Tongue (tissue), 3 donors: ENCODE data around the gene APMAP. TPM values are rescaled to one million over a fixed set of nuclear protein-coding genes. Genes with fewer than 3 reads are reported as not detected.
"Not testable (repeated sequence)": the region's sequence is repeated elsewhere in the genome, so short reads cannot be mapped to it uniquely, and the experiment has no call there.

ENCODE experiments used
- DNase-seq: peaks from one replicate; pipeline ENCODE4 v3.0.0-alpha.2; 2015
- small RNA-seq: library from RNA; depleted of rRNA; stranded (forward); fragments of <200 nt; gene quantifications from one replicate; pipeline ENCODE3, GENCODE V24; 2014; ENCODE audit warnings: low replicate concordance
- total RNA-seq: library from RNA; depleted of rRNA; stranded (reverse); fragments of >200 nt; gene quantifications from one replicate; pipeline ENCODE4 v1.2.3, GENCODE V29; 2014

Gene APMAP
- total RNA-seq, 1 donor from 2014 or later, result 47.4 TPM

DNA sequence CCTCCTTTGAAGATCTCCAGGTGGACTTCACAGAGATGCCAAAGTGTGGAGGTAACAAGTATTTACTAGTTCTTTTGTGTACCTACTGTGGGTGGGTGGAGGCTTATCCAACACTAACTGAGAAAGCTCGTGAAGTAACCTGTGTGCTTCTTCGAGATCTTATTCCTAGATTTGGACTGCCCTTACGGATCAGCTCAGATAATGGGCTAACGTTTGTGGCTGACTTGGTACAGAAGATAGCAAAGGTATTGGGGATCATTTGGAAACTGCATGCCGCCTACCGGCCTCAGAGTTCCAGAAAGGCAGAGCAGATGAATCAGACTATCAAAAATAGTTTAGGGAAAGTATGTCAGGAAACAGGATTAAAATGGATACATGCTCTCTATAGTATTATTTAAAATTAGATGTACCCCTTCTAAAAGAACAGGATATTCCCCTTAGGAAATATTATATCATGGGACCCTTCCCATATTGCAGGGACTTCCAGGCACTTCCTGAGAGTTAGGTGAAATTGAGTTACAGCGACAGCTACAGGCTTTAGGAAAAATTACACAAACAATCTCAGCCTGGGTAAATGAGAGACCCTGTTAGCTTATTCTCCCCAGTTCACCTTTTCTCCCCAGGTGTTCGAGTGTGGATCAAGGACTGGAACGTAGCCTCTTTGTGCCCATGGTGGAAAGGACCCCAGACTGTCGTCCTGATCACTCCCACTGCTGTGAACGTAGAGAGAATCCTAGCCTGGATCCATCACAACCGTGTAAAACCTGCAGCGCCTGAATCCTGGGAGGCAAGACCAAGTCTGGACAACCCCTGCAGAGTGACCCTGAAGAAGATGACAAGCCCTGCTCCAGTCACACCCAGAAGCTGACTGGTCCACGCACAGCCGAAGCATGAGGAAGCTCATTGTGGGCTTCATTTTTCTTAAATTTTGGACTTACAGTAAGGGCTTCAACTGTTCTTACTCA lies 61.5 kb downstream of the APMAP start:
- DNase-seq, result not testable (repeated sequence)

DNA sequence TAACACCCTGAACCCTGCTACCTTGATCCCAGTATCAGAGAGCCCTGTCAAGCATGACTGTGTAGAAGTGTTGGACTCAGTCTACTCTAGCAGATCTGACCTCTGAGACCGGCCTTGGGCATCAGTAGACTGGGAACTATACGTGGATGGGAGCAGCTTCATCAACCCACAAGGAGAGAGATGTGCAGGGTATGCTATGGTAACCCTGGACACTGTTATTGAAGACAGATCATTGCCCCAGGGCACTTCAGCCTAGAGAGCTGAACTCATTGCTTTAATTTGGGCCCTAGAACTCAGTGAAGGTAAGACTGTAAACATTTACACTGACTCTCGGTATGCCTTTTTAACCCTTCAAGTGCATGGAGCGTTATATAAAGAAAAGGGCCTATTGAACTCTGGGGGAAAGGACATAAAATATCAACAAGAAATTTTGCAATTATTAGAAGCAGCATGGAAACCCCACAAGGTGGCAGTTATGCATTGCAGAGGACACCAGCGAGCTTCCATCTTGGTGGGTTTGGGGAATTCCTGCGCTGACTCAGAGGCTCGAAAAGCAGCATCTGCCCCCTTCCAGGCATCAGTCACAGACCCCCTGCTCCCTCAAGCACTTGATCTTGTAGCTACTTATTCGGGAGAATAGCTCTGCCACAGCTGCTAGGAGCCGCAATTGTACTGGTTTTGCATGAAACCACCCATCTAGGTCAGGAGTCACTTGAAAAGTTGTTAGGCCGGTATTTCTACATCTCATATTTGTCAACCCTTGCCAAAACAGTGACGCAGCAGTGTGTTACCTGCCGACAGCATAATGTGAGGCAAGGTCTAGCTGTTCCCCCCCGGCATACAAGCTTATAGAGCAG lies 62.5 kb downstream of the APMAP start:
- DNase-seq, result peak; percentile 68

DNA sequence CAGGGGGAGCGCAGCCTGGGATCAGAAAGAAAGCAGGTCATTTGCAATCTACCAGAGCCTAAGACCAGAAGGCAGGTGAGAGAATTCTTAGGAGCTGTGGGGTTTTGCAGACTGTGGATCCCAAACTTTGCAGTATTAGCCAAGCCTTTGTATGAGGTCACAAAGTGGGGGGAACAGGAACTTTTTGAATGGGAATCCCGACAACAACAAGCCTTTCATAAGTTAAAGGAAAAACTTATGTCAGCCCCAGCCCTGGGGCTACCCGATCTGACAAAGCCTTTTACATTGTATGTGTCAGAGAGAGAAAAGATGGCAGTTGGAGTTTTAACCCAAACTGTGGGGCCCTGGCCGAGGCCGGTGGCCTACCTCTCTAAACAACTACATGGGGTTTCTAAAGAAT lies 63.3 kb downstream of the APMAP start:
- not testable (repeated sequence) for DNase-seq

DNA sequence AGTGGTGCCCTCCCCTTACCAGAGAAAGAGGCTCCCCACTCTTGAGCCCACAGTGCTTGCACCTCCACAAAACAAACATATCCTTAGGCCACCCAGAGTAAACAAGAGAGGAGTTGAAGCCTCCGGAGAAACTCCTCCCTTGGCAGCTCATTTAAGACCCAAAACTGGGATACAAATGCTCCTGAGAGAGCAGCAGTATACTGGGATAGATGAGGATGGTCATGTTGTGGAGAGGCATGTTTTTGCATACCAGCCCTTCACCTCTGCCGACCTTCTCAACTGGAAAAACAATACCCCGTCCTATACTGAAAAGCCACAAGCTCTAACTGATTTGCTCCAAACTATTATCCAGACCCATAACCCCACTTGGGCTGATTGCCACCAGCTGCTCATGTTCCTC lies 71.8 kb downstream of the APMAP start:
- not testable (repeated sequence) for DNase-seq

DNA sequence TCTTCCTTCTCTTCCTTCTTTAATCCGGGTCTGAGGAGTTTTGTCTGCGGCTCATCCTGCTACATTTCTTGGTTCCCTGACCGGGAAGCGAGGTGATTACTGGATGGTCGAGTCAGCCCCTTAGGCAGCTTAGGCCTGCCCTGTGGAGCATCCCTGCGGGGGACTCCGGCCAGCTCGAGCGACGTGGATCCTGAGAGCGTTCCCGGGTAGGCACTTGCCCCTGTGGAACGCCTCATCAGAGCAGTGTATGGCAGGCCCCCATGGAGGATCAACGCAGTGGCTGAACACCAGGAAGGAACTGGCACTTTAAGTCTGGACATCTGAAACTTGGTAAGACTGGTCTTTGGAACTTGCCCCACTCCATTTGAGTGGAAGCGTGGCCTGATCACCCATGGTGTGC lies 72.9 kb downstream of the APMAP start:
- not testable (repeated sequence) for DNase-seq

DNA sequence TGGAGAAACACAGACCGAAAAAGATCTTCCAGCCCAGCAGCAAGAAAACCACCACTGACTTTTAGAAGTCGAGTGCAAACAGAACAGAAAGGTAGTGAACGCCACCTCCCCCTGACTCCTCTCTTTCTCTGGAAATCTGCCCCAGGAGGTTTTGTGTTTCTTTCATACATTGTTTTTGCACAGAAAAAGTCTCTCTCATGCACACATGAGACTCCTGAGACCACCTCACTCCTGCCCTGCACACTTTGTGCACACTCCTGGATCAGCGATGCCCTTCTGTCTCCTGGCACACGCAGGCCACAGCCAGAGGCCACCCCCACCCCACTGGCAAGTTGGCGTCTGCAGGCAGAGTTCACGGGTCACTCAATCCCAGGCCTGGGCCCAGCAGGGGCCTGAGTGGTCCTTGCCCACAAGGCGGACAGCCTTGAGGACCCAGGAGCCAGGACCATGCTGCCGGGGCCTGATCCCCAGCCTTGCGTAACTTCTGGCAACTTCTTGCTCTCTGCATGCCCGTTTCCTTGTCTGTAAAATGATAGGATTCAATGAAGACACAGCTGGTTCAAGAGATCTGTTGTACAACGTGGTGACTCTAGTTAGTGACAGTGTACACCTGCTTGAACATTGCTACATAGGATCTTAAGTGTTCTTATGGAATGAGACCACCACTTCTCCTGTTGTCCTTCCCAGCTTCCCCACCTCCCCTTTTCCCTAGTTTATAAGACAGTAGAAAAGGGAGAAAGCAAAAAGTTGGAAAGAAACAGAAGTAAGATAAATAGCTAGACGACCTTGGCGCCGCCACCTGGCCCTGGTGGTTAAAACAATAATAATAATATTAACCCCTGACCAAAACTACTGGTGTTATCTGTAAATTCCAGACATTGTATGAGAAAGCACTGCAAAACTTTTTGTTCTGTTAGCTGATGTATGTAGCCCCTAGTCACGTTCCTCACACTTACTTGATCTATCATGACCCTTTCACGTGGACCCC lies 73.7 kb downstream of the APMAP start:
- no peak for DNase-seq

DNA sequence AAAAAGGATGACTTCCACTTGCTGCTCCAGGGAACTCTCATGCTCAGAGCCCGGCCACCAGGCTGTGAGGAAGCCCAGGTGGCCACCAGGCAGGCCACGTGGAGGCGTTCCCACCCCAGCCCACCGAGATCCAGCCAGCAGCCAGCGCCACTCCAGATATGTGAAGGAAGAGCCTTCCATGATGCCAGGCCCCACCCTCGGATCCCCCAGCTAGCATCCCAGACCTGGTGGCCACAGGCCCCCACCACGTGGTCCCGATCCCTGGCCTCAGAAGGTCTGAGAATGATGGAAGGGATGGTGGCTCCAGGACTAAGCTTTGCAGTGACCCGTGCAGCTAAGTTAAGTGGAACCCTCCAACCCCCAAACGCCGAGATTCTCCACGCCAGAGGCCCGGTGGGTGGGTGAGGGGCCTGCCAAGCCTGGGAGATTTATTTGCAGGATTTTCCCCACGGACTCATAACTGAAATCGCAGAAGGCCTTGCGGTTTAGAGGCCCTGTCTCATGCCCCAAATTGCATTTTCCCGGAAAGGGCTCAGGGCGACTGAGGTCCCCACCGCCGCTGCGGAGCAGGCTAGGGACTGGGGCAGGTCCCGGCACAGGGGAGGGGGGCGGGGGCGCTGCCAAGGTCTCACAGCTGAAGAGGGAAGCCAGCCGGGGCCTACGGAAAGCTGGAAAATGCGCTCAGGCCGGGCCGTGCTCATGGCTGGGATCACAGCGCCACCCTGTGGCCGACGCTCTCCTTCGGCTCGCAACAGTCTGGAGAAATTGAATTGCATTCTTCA lies 74.6 kb downstream of the APMAP start:
- DNase-seq, result peak; percentile 94

DNA sequence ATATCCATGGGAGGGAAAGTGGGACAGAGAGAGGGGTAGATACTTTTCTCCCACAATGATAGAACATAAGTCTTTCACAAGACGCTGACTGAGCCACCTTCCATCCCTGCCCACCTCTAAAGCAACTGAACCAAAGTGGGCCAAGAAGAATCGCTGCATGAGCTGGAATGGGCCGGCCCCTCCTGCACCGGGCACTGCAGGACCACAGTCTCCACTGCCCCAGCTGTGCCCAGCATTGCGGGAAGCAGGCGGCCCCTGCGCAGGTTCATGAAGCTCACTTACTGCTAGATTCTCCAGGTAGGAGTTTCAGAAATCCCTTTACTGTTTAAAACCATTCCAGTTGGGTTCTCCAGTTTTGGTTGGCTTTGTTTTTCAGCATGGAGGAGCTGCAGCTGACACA lies 75.5 kb downstream of the APMAP start:
- no peak for DNase-seq

DNA sequence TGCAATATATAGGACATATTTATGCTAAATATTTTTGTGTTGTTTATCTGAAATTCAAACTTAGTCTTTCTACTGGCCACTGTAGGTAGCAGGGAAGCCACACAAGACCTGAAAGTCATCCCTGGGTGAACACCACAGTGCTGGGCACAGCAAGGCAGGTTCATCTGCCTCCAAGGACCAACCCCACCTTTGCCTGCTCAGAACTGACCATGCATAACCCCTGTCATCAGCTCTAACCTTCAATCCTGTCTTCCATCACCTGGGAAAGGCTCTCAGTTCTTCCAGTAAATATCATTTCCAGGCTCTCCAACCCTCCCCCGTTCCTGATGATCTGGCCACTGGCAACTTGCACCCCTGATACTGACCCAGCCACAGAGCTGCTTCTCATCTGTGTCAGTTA lies 76.1 kb downstream of the APMAP start:
- no peak for DNase-seq

DNA sequence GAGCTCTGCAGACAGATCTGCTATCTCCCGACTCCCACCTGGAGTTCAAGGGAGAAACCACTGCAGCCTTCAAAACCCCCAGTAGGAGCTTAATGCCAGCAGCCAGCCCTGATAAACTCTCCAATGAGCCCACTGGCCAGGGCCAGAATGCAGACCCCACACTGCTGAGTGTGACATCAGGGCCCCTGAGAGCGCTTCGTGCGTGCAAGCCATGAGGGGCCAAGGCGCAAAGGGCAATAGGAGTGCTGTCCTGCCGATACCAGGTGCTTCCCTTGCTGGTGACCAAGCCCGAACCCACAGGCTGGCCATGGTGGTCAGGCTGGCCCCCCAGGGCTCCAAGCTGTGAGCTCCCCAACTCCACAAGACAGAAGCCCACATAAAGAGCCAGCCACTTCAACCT lies 76.7 kb downstream of the APMAP start:
- no peak for DNase-seq

DNA sequence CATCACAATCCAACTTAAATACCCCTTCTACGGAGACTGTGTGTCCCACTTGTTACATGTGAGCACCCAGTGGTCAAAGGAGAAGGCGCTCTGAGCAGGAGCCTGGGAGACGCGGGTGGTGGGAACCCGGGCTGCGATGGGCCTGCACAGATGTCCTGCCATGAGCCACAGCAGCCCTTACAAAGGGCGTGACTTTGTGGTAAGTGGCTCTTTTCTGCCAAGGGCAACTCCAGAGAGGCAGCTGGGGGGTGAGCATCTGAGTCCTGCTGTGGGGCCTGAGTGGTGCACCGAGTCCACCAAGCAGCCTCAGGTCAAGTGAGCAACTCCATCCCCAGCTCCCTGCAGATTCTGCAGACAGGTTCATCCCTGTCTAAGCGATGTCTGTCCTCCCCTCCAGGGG lies 77.1 kb downstream of the APMAP start:
- DNase-seq, result no peak

DNA sequence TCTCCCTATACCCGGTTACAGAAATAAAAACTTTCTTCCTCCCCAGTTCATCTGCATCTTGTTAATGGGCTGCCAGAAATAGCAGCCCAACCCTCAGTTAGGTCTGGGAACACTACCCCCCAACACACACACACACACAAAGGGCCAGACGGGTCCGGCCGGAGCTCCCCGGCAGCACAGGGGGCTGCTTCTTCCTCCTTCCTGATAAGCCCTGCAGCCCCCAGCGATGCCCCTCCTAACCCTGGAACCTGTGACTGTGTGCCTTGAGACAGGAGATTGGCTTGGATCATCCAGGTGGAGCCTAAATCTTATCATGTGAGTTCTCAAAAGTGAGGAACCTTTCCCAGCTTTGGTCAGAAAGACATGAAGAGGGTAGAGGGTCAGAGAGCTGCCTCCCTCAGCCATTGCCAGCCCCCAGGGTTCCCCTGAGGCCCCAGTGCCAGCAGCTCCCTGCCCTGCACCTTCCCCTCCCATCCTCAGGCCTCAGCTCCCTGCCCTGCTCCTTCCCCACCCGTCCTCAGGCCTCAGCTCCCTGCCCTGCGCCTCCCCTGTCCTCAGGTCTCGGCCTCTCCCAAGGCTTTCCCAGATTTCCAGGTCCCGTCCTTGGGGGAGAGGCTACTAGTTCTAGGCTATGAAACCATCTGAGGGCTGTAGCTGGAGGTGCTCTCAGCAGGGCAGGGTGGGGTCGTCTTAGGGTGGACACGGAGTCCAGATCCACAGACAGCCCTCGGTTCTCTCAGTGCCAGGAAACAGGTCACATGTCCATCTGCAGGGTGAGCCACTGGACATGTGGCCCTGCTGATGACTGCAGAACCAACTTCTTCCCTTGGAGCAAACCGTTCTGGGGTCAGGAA lies 77.9 kb downstream of the APMAP start:
- no peak for DNase-seq

DNA sequence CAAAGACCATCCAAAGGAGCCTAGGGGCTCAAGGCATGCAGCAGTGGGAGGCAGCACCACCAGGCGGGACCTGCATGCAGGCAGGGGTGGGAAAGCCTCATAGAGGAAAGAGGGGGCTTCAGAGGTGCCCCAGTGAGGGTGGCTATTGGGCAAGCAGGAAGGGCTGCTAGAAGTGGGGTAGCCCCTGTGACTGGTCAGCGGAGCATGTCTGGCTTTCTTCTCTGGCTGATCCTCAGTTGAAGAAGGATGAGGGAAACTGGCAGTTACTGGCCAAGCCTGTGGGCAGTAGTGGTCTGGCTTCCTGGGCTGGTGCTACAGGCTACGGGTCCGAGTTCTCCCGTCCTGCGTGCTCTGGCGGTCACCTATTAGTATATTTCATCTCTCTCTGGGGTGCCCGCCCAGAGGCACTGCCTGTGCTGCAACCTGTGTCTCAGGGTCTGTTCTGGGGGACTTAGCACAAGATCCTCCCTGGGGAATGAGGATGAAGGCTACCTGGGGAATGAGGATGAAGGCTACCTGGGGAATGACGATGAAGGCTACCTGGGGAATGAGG lies 79.4 kb downstream of the APMAP start:
- no peak for DNase-seq

Small RNAs within 50 kb of the gene (small RNA-seq; reads per million reads assigned to genes)
- not detected for gene RNU6-1257P

Other genes starting within 250 kb of the APMAP start
- gene CST7, start 43.5 kb downstream of the APMAP start, total RNA-seq, result not detected
- 21.3 TPM for gene ACSS1, start 65.4 kb upstream of the APMAP start, total RNA-seq
- not detected for gene VSX1, start 89.4 kb upstream of the APMAP start, total RNA-seq
- 27.9 TPM for gene ENTPD6, start 203.0 kb upstream of the APMAP start, total RNA-seq